Astrocyte (in vitro differentiated cells and primary cell): ENCODE data around the gene CYP8B1. TPM values are rescaled to one million over a fixed set of nuclear protein-coding genes. Genes with fewer than 3 reads are reported as not detected.

Experiments
- DNase-seq: peaks from one replicate; pipeline ENCODE4 v3.0.0-alpha.2; 2010; ENCODE audit warnings: low read depth
- FAIRE-seq: peaks from 2 replicates; lab custom pipeline; 2011; peaks lifted over from hg19 to GRCh38; lab: Jason Lieb, UNC
- H2AFZ ChIP-seq: 2 replicates; pipeline ENCODE4 v1.6.0; 2012; ENCODE audit warnings: low read depth, low read length, inconsistent platforms
- H3K27ac ChIP-seq: 2 replicates; pipeline ENCODE4 v1.5.1; 2011; ENCODE audit warnings: low read depth, low read length, inconsistent platforms
- H3K27me3 ChIP-seq: 2 replicates; pipeline ENCODE4 v1.6.0; 2011; ENCODE audit warnings: low read length, inconsistent platforms; ENCODE audit not compliant: insufficient read depth
- H3K36me3 ChIP-seq: 2 replicates; pipeline ENCODE4 v1.5.1; 2011; ENCODE audit warnings: low read length, inconsistent platforms; ENCODE audit not compliant: insufficient read depth
- H3K4me1 ChIP-seq: 2 replicates; pipeline ENCODE4 v1.5.1; 2011; ENCODE audit warnings: low read length, inconsistent platforms; ENCODE audit not compliant: insufficient read depth
- H3K4me2 ChIP-seq: 2 replicates; pipeline ENCODE4 v1.6.0; 2012; ENCODE audit warnings: low read length, inconsistent platforms
- H3K4me3 ChIP-seq: 2 replicates; pipeline ENCODE4 v1.5.1; 2011; ENCODE audit warnings: low read depth, mild to moderate bottlenecking, low read length, inconsistent platforms; ENCODE audit not compliant: insufficient read depth
- H3K79me2 ChIP-seq: 2 replicates; pipeline ENCODE4 v1.6.0; 2012; ENCODE audit warnings: mild to moderate bottlenecking, low read length, inconsistent platforms; ENCODE audit not compliant: insufficient read depth
- H3K9ac ChIP-seq: 2 replicates; pipeline ENCODE4 v1.6.0; 2012; ENCODE audit warnings: mild to moderate bottlenecking, low read length, inconsistent platforms
- H3K9me3 ChIP-seq: 2 replicates; pipeline ENCODE4 v1.5.1; 2012; ENCODE audit warnings: low read depth, mild to moderate bottlenecking, low read length, inconsistent platforms; ENCODE audit not compliant: insufficient read depth
- H4K20me1 ChIP-seq: 2 replicates; pipeline ENCODE4 v1.6.0; 2012; ENCODE audit warnings: low read length, inconsistent platforms; ENCODE audit not compliant: insufficient read depth
- H3K27ac Mint-ChIP-seq: one replicate; pipeline ENCODE4 v1.8.0; 2021; ENCODE audit warnings: mild to moderate bottlenecking, mixed read lengths; ENCODE audit not compliant: unreplicated experiment
- H3K27me3 Mint-ChIP-seq: one replicate; pipeline ENCODE4 v1.8.0; 2021; ENCODE audit warnings: low read depth, mixed read lengths; ENCODE audit not compliant: unreplicated experiment
- H3K36me3 Mint-ChIP-seq: one replicate; pipeline ENCODE4 v1.8.0; 2021; ENCODE audit warnings: low read depth, mixed read lengths; ENCODE audit not compliant: unreplicated experiment
- H3K4me1 Mint-ChIP-seq: one replicate; pipeline ENCODE4 v1.8.0; 2021; ENCODE audit warnings: low read depth, mixed read lengths; ENCODE audit not compliant: unreplicated experiment
- H3K4me3 Mint-ChIP-seq: one replicate; pipeline ENCODE4 v1.8.0; 2021; ENCODE audit warnings: mild to moderate bottlenecking, moderate library complexity, mixed read lengths; ENCODE audit not compliant: unreplicated experiment
- H3K9me3 Mint-ChIP-seq: one replicate; pipeline ENCODE4 v1.8.0; 2021; ENCODE audit warnings: mild to moderate bottlenecking, mixed read lengths; ENCODE audit not compliant: unreplicated experiment
- EZH2 ChIP-seq: IDR thresholded peaks from 2 replicates; pipeline ENCODE4 v1.6.1; 2012; ENCODE audit warnings: mild to moderate bottlenecking, low read length, inconsistent platforms; ENCODE audit not compliant: insufficient read depth
- total RNA-seq: library from RNA; stranded (reverse); gene quantifications from 2 replicates; pipeline ENCODE4 v1.2.1, GENCODE V29; 2021
- TF ChIP-seq, protein P1 (sequence below): IDR thresholded peaks from 2 replicates; pipeline ENCODE4 v1.5.1; 2011; ENCODE audit warnings: low read depth, mild to moderate bottlenecking, inconsistent platforms, low read length, moderate library complexity; ENCODE audit not compliant: insufficient read depth

The CYP8B1 gene
- total RNA-seq, 1 donor from 2014 or later = not detected

DNA sequence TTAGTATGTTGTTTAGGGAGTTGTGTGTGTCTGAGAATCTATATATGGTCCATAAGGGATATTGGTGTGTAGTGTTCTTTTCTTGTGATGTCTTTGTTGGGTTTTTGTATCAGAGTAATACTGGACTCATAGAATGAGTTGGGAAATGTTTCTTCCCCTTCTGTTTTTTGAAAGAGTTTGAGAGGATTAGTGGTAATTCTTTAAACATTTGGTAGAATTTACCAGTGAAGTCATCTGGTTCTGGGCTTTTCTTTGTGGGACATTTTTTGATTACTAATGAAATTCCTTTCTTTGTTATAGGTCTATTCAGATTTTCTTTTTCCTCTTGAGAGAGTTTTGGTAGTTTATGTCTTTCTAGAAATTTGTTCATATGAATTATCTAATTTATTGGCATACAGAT lies 49.5 kb downstream of the CYP8B1 start:
- Mint-ChIP-seq H3K27ac (no peak overlapping the region), H3K4me3 (no peak overlapping the region), H3K36me3 (no peaks in the 10 kb centered on the region), H3K27me3 (no peaks in the 10 kb centered on the region), H3K9me3 (no peaks in the 10 kb centered on the region), H3K4me1 (peaks cover 21% of the 10 kb centered on the region)
- Histone ChIP-seq H3K79me2 (no peaks in the 10 kb centered on the region), H4K20me1 (no peaks in the 10 kb centered on the region), H3K36me3 (no peaks in the 10 kb centered on the region), H3K27me3 (no peaks in the 10 kb centered on the region), H3K9ac (no peak overlapping the region), H3K9me3 (no peaks in the 10 kb centered on the region), H3K4me2 (no peak overlapping the region), H2AFZ (no peak overlapping the region), H3K4me1 (no peaks in the 10 kb centered on the region), H3K4me3 (no peak overlapping the region), H3K27ac (no peak overlapping the region)
- TF ChIP-seq, protein P1, sequence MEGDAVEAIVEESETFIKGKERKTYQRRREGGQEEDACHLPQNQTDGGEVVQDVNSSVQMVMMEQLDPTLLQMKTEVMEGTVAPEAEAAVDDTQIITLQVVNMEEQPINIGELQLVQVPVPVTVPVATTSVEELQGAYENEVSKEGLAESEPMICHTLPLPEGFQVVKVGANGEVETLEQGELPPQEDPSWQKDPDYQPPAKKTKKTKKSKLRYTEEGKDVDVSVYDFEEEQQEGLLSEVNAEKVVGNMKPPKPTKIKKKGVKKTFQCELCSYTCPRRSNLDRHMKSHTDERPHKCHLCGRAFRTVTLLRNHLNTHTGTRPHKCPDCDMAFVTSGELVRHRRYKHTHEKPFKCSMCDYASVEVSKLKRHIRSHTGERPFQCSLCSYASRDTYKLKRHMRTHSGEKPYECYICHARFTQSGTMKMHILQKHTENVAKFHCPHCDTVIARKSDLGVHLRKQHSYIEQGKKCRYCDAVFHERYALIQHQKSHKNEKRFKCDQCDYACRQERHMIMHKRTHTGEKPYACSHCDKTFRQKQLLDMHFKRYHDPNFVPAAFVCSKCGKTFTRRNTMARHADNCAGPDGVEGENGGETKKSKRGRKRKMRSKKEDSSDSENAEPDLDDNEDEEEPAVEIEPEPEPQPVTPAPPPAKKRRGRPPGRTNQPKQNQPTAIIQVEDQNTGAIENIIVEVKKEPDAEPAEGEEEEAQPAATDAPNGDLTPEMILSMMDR = no peak
- TF ChIP-seq EZH2 = no peak
- FAIRE-seq (no peak), DNase-seq (no peak)

DNA sequence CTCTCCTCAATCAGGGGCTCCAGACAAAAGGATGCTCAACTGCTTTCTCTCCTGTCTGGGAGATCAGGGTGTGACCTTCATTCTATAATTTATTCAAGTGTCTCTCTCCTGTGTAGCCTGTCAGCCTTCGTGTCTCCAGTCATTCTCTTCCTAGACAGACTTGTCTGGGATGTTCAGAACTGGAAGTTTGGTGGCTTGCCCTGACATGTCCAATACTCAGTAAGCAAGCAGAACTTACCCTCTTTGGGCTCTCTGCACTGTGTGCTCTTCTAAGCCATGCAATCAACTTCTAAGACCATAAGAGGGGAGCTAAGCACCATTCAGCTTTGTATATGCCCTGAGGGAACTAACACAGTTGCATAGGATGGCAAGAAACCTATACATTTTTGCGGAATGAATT lies 52.3 kb downstream of the CYP8B1 start:
- H3K4me1 Mint-ChIP-seq = peaks cover 23% of the 10 kb centered on the region
- H3K27ac ChIP-seq = no peak overlapping the region

DNA sequence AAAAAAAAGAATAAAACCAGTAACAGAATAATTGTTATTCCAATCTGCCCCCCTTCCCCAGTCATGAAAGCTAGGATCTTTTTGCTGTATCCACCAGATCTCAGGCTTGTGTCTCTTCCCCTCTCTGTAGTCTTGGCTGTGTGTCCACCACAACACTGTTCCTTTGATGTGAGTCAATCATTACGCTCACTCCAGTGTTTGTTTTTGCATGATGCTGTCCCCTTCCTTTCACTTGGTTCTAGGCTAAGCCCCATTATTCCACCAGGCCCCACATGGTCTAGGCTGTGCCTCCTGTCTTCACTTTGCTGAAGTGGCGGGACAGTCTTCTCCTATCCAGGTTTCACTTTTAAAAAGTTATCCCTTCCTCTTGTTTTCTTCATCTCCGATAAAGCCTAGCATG lies 52.9 kb downstream of the CYP8B1 start:
- no peaks in the 10 kb centered on the region for H3K9me3 Mint-ChIP-seq
- Histone ChIP-seq H4K20me1 (no peaks in the 10 kb centered on the region), H3K4me2 (no peak overlapping the region), H2AFZ (peak overlapping the region; percentile 58), H3K36me3 (no peaks in the 10 kb centered on the region), H3K79me2 (no peaks in the 10 kb centered on the region), H3K27ac (no peak overlapping the region), H3K9me3 (peaks cover 2% of the 10 kb centered on the region), H3K27me3 (no peaks in the 10 kb centered on the region), H3K4me3 (no peak overlapping the region), H3K4me1 (no peaks in the 10 kb centered on the region), H3K9ac (no peak overlapping the region)
- TF ChIP-seq EZH2 = no peak
- TF ChIP-seq, protein P1 = no peak
- H3K4me3 Mint-ChIP-seq = no peak overlapping the region
- no peaks in the 10 kb centered on the region for H3K36me3 Mint-ChIP-seq
- FAIRE-seq (no peak), DNase-seq (no peak)
- no peaks in the 10 kb centered on the region for H3K27me3 Mint-ChIP-seq
- peaks cover 22% of the 10 kb centered on the region for H3K4me1 Mint-ChIP-seq
- peak overlapping the region; percentile 43 for H3K27ac Mint-ChIP-seq

More for the DNA sequence above, 52.3 kb downstream of the CYP8B1 start:
- Mint-ChIP-seq H3K27ac (peak overlapping the region; percentile 43), H3K4me3 (no peak overlapping the region), H3K36me3 (no peaks in the 10 kb centered on the region), H3K27me3 (no peaks in the 10 kb centered on the region), H3K9me3 (no peaks in the 10 kb centered on the region)
- Histone ChIP-seq H4K20me1 (no peaks in the 10 kb centered on the region), H3K27me3 (no peaks in the 10 kb centered on the region), H3K9me3 (peaks cover 2% of the 10 kb centered on the region), H3K4me2 (no peak overlapping the region), H3K4me1 (no peaks in the 10 kb centered on the region), H2AFZ (peak overlapping the region; percentile 58), H3K36me3 (no peaks in the 10 kb centered on the region), H3K9ac (no peak overlapping the region), H3K79me2 (no peaks in the 10 kb centered on the region), H3K4me3 (no peak overlapping the region)
- DNase-seq (no peak), FAIRE-seq (no peak)
- TF ChIP-seq, protein P1 = no peak
- no peak for TF ChIP-seq EZH2
